Trophoblast cell (in vitro differentiated cells and primary cell): ENCODE measurements around the gene IGFN1.

Experiments used
- DNase-seq, 2 donors: peaks; one replicate each; pipeline ENCODE4 v3.0.0-alpha.2; 2016
- H2AFZ ChIP-seq: 2 replicates; pipeline ENCODE4 v1.6.1; 2013; ENCODE audit warnings: low read length, moderate library complexity, mild to moderate bottlenecking; ENCODE audit not compliant: insufficient read depth, poor library complexity
- H2AK5ac ChIP-seq: 2 replicates; pipeline ENCODE4 v1.6.1; 2013; ENCODE audit warnings: mild to moderate bottlenecking, low read length
- H2BK120ac ChIP-seq: 2 replicates; pipeline ENCODE4 v1.6.1; 2013; ENCODE audit warnings: low read length, mild to moderate bottlenecking, moderate library complexity; ENCODE audit not compliant: insufficient read depth, poor library complexity
- H2BK12ac ChIP-seq: 2 replicates; pipeline ENCODE4 v1.6.1; 2013; ENCODE audit warnings: mild to moderate bottlenecking, low read length, moderate library complexity
- H2BK5ac ChIP-seq: 2 replicates; pipeline ENCODE4 v1.6.1; 2013; ENCODE audit warnings: low read length, low read depth, moderate library complexity, mild to moderate bottlenecking; ENCODE audit not compliant: poor library complexity
- H3K14ac ChIP-seq: 2 replicates; pipeline ENCODE4 v1.6.1; 2013; ENCODE audit warnings: mild to moderate bottlenecking, low read length
- H3K18ac ChIP-seq: 2 replicates; pipeline ENCODE4 v1.6.1; 2013; ENCODE audit warnings: mild to moderate bottlenecking, low read length
- H3K23ac ChIP-seq: 2 replicates; pipeline ENCODE4 v1.6.1; 2013; ENCODE audit warnings: low read length
- H3K27ac ChIP-seq: 2 replicates; pipeline ENCODE4 v1.5.1; 2013; ENCODE audit warnings: low read depth, mild to moderate bottlenecking, inconsistent platforms, low read length, moderate library complexity
- H3K27me3 ChIP-seq: 2 replicates; pipeline ENCODE4 v1.6.1; 2013; ENCODE audit warnings: inconsistent platforms, mild to moderate bottlenecking, low read length, moderate library complexity; ENCODE audit not compliant: insufficient read depth
- H3K36me3 ChIP-seq, 2 experiments: 1 replicate in 1 of 2; 2 replicates in 1 of 2; pipeline ENCODE4 v1.6.1; 2013; ENCODE audit warnings: low read length in 2 of 2, mild to moderate bottlenecking in 2 of 2, moderate library complexity in 1 of 2; ENCODE audit not compliant: insufficient read depth in 2 of 2, control insufficient read depth in 1 of 2
- H3K4ac ChIP-seq: 2 replicates; pipeline ENCODE4 v1.6.1; 2013; ENCODE audit warnings: low read depth, mild to moderate bottlenecking, low read length, moderate library complexity
- H3K4me1 ChIP-seq, 2 experiments: 1 replicate in 1 of 2; 2 replicates in 1 of 2; pipeline ENCODE4 v1.6.1; 2013; ENCODE audit warnings: low read length in 2 of 2, mild to moderate bottlenecking in 2 of 2, moderate library complexity in 1 of 2; ENCODE audit not compliant: insufficient read depth in 2 of 2, control insufficient read depth in 1 of 2
- H3K4me2 ChIP-seq: 2 replicates; pipeline ENCODE4 v1.6.1; 2013; ENCODE audit warnings: inconsistent platforms, mild to moderate bottlenecking, low read length, moderate library complexity
- H3K4me3 ChIP-seq: 2 replicates; pipeline ENCODE4 v1.5.1; 2013; ENCODE audit warnings: mild to moderate bottlenecking, low read depth, low read length, inconsistent platforms
- H3K79me1 ChIP-seq: one replicate; pipeline ENCODE4 v1.6.1; 2013; ENCODE audit warnings: low read length
- H3K79me2 ChIP-seq: 2 replicates; pipeline ENCODE4 v1.6.1; 2013; ENCODE audit warnings: low read length, mild to moderate bottlenecking; ENCODE audit not compliant: control insufficient read depth, insufficient read depth, poor library complexity
- H3K9ac ChIP-seq: 2 replicates; pipeline ENCODE4 v1.6.1; 2013; ENCODE audit warnings: mild to moderate bottlenecking, low read length
- H3K9me3 ChIP-seq: 2 replicates; pipeline ENCODE4 v1.6.1; 2013; ENCODE audit warnings: low read depth, mild to moderate bottlenecking, control low read depth, inconsistent platforms, low read length; ENCODE audit not compliant: insufficient read depth
- H4K12ac ChIP-seq: 2 replicates; pipeline ENCODE4 v1.6.1; 2013; ENCODE audit warnings: low read depth, mild to moderate bottlenecking, low read length, moderate library complexity
- H4K8ac ChIP-seq: 2 replicates; pipeline ENCODE4 v1.6.1; 2013; ENCODE audit warnings: low read depth, mild to moderate bottlenecking, low read length, moderate library complexity
- H4K91ac ChIP-seq: one replicate; pipeline ENCODE4 v1.6.1; 2013; ENCODE audit warnings: low read depth, mild to moderate bottlenecking, low read length, moderate library complexity
- WGBS: extraction: QIAGEN DNeasy Blood & Tissue Kit; methylation state at CpG from one replicate; pipeline ENCODE4 v1.1.7; 2013; ENCODE audit warnings: missing lambda C conversion rate; ENCODE audit not compliant: insufficient read length, insufficient coverage; ENCODE audit errors: extremely low coverage; 5-methylcytosine and 5-hydroxymethylcytosine counted together

IGFN1 gene

DNA sequence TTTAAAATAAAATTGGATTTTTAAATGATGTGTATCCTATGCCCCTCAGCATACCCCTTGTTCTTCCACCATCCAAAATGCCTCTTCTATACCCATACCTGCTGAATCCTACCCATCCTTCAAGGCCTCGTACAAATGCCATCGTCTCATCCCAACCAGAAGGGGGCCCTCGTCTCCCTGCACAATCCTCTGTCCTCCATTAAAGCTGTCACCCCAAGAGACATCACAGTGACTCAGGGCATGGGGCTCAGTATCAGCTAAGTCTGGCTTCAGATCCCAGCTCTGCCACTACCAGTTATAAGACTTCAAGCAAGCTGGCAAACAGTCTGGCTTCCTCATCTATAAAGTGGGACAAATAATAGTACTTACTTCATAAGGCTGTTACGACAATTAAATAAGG, 23.8 kb downstream of the IGFN1 start:
- Histone ChIP-seq H2BK12ac (no peak overlapping the region), H3K23ac (no peak overlapping the region), H4K8ac (no peak overlapping the region), H3K9me3 (peaks cover 4% of the 10 kb centered on the region), H3K79me2 (no peaks in the 10 kb centered on the region), H2AK5ac (no peak overlapping the region), H3K4me2 (no peak overlapping the region), H3K36me3 (no peaks in the 10 kb centered on the region), H3K4ac (no peak overlapping the region), H4K12ac (no peak overlapping the region), H2AFZ (no peak overlapping the region), H2BK5ac (no peak overlapping the region), H3K18ac (no peak overlapping the region), H3K4me3 (no peak overlapping the region), H3K14ac (no peak overlapping the region), H3K27me3 (no peaks in the 10 kb centered on the region), H2BK120ac (no peak overlapping the region), H4K91ac (no peak overlapping the region), H3K79me1 (no peaks in the 10 kb centered on the region), H3K9ac (no peak overlapping the region), H3K27ac (no peak overlapping the region), H3K4me1 (no peaks in the 10 kb centered on the region)
- no CpG with 5 or more reads among the region's 4 CpGs for WGBS
- DNase-seq: no peak

DNA sequence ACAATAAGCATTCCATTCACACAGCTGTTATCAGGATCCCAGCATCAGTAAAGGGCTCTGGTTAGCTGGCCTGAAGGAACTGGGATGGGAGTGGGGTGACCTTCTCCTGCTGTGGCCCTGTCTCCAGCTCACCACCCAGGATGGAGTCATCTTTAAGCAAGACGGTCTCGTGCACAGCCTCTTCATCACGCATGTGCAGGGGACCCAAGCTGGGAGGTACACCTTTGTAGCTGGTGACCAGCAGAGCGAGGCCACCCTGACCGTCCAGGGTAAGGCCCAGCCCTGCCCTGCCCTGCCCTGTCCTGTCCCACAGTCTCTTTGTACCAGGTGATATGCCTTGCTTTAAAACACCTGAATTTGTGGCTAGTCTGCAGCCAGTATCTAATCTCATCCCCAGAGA, 24.3 kb downstream of the IGFN1 start:
- no peak for DNase-seq
- Histone ChIP-seq H4K91ac (no peak overlapping the region), H3K79me1 (no peaks in the 10 kb centered on the region), H3K27me3 (no peaks in the 10 kb centered on the region), H2BK5ac (no peak overlapping the region), H3K4me2 (no peak overlapping the region), H3K18ac (no peak overlapping the region), H3K9ac (no peak overlapping the region), H3K27ac (no peak overlapping the region), H3K23ac (no peak overlapping the region), H2BK120ac (no peak overlapping the region), H2BK12ac (no peak overlapping the region), H2AK5ac (no peak overlapping the region), H3K14ac (no peak overlapping the region), H2AFZ (no peak overlapping the region), H4K8ac (no peak overlapping the region), H3K9me3 (peaks cover 4% of the 10 kb centered on the region), H3K4me1 (no peaks in the 10 kb centered on the region), H3K4ac (no peak overlapping the region), H4K12ac (no peak overlapping the region), H3K36me3 (no peaks in the 10 kb centered on the region), H3K79me2 (no peaks in the 10 kb centered on the region), H3K4me3 (no peak overlapping the region)
- WGBS: no CpG with 5 or more reads among the region's 5 CpGs

DNA sequence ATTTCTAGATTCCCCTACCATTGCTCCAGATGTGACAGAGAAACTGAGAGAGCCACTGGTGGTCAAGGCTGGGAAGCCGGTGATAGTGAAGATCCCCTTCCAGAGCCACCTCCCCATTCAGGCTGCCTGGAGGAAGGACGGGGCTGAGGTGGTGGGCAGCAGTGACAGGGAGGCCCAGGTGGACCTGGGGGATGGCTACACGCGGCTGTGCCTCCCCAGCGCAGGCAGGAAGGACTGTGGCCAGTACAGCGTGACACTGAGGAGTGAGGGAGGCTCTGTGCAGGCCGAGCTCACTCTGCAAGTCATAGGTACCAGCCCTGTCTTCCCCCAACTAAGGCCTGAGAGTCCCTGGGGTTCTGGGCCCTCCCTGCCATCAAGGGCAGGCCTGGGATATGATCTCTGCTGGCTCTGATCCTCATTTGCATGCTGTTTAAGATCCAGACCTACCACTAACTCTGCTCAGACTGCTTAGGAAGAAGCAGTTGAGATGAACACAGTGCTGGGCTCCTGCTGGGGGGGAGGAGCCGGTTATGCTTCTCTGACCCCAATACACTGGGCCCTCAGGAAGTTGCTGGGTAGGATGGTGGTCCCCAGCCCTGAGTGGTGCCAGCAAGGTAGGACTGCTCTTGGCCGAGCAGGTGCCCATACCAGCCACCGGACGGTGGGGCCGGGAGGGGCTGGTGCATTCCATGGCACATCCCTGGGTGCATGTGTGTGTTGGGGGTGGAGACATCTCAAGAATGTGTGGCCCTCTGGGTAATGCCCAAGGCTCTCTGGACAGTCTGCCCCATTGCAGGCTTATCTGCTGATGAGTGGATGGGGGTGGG, 25.1 kb downstream of the IGFN1 start:
- H4K12ac ChIP-seq: no peak overlapping the region
- no peak overlapping the region for H2BK12ac ChIP-seq
- H3K9me3 ChIP-seq: peaks cover 4% of the 10 kb centered on the region
- no peak for DNase-seq
- no peak overlapping the region for H3K9ac ChIP-seq
- H3K18ac ChIP-seq: no peak overlapping the region
- no peak overlapping the region for H3K27ac ChIP-seq
- H2AK5ac ChIP-seq: no peak overlapping the region
- H3K27me3 ChIP-seq: no peaks in the 10 kb centered on the region
- no peak overlapping the region for H3K4ac ChIP-seq
- H3K4me2 ChIP-seq: no peak overlapping the region
- WGBS: no CpG with 5 or more reads among the region's 12 CpGs
- no peak overlapping the region for H3K4me3 ChIP-seq
- no peak overlapping the region for H2BK120ac ChIP-seq
- H4K8ac ChIP-seq: no peak overlapping the region
- no peak overlapping the region for H2AFZ ChIP-seq
- no peak overlapping the region for H3K23ac ChIP-seq
- no peaks in the 10 kb centered on the region for H3K36me3 ChIP-seq
- H3K79me2 ChIP-seq: no peaks in the 10 kb centered on the region
- no peaks in the 10 kb centered on the region for H3K4me1 ChIP-seq
- H2BK5ac ChIP-seq: no peak overlapping the region
- no peaks in the 10 kb centered on the region for H3K79me1 ChIP-seq
- no peak overlapping the region for H3K14ac ChIP-seq
- no peak overlapping the region for H4K91ac ChIP-seq

DNA sequence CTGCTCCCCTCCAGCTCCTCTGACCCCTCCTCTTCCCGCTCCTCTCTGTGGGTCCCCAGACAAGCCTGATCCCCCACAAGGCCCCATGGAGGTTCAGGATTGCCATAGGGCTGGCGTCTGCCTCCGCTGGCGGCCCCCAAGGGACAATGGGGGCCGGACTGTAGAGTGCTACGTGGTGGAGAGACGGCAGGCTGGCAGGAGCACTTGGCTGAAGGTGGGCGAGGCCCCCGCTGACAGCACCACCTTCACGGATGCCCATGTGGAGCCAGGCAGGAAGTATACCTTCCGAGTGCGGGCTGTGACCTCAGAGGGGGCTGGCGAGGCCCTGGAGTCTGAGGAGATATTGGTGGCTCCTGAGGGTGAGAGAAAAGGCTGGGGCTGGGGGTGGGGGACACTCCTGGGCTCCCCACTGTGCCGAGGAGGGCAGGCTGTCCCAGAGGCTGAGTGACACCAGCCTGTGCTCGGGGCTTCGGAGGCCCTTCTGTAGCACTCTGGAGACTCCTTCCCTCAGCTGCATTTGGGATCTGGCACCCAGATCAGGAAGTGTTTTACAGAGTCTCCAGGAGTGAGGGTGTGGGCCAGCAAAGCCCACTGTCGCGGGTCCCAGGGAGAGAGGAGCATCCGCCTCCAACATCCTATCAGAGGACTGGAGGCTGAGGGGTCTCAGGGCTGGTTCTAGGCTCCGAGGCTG, 25.9 kb downstream of the IGFN1 start:
- no peak overlapping the region for H2BK120ac ChIP-seq
- H3K18ac ChIP-seq: no peak overlapping the region
- no peak overlapping the region for H3K9ac ChIP-seq
- no peak overlapping the region for H2BK5ac ChIP-seq
- no peaks in the 10 kb centered on the region for H3K36me3 ChIP-seq
- H3K79me1 ChIP-seq: no peaks in the 10 kb centered on the region
- H4K91ac ChIP-seq: no peak overlapping the region
- no peak overlapping the region for H3K27ac ChIP-seq
- no peak overlapping the region for H2AK5ac ChIP-seq
- H3K4me3 ChIP-seq: no peak overlapping the region
- no peak overlapping the region for H3K4ac ChIP-seq
- DNase-seq: no peak
- H4K8ac ChIP-seq: no peak overlapping the region
- no peaks in the 10 kb centered on the region for H3K27me3 ChIP-seq
- H3K4me2 ChIP-seq: no peak overlapping the region
- H3K14ac ChIP-seq: no peak overlapping the region
- no peak overlapping the region for H3K23ac ChIP-seq
- peaks cover 4% of the 10 kb centered on the region for H3K9me3 ChIP-seq
- no peak overlapping the region for H4K12ac ChIP-seq
- no peak overlapping the region for H2AFZ ChIP-seq
- no peaks in the 10 kb centered on the region for H3K4me1 ChIP-seq
- H3K79me2 ChIP-seq: no peaks in the 10 kb centered on the region
- WGBS: no CpG with 5 or more reads among the region's 20 CpGs
- no peak overlapping the region for H2BK12ac ChIP-seq
